ENCODE measurements around the gene PORCN. TPM values are rescaled to one million over a fixed set of nuclear protein-coding genes. Genes with fewer than 3 reads are reported as not detected.

Gene PORCN
- 1 to 10 TPM; 6.9 to 9.0 TPM for total RNA-seq

DNA sequence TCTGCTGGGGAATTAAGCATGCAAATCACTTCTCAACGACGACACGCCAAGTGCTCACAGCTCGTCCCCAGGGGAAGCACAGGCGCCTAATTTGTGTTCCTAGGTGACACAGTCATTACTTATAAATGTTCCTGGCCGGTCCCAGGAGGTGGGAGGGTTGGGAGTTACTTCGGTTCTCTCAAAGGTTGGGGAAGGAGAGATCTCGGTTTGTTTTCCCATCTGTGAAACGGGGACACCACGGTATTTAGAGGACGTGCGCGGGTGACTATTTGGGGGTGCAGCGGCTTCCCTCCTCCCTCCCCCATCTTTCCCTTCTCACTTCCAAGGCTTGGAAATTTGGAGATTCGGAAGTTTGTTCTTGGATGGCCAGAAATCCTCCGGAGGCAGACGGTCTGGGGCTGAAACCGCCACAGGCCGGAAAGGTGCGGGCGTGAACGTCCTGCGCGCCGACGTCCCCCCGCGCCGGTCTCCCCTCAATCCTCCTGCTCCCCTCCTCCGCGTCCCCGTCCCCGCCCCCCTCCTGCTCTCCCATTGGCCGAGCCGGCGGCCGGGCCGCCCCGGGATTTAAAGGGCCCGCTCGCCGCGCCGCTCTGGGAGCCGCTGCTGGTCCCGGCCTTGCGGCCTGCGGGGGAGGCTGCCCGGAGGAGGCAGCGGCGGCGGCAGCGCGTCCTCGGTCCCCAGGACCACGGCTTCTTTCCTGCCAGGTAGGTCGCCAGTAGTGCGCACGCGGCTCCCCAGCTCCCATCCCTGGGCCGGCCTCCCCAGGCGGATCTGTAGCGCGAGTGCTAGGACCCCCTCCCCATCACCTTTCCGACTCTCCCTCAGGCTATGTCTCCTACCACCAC lies at the start of gene PORCN:
Gene PORCN, plus strand, starts transcription at position 593 of the 845 bp plus-strand sequence. CDS start 829 bp downstream, outside the sequence.
- DNase-seq (peak; percentile 87), ATAC-seq (peak; percentile 92)
- Mint-ChIP-seq H3K9me3 (ENCODE audit: low read depth) (no peaks in the 10 kb centered on the region), H3K4me1 (peaks cover 13% of the 10 kb centered on the region), H3K27me3 (no peaks in the 10 kb centered on the region), H3K27ac (peak within 1 kb of the TSS; percentile 83), H3K4me3 (peak within 1 kb of the TSS; percentile 85), H3K36me3 (ENCODE audit: low read depth) (no peaks in the 10 kb centered on the region)
- CTCF ChIA-PET = no interaction called here
- POLR2A ChIA-PET = no interaction called here
- intact Hi-C loops (cut with DNase I, micrococcal nuclease) = loop anchor here (1.0 to 5.0 kb wide), 7 partner anchors 13 to 426 kb away; partner anchors contain the start of genes EBP (in 2 of the 2), FTSJ1 (in 2 of the 2), RBM3 (in 1 of the 2) and TBC1D25 (in 1 of the 2)

DNA sequence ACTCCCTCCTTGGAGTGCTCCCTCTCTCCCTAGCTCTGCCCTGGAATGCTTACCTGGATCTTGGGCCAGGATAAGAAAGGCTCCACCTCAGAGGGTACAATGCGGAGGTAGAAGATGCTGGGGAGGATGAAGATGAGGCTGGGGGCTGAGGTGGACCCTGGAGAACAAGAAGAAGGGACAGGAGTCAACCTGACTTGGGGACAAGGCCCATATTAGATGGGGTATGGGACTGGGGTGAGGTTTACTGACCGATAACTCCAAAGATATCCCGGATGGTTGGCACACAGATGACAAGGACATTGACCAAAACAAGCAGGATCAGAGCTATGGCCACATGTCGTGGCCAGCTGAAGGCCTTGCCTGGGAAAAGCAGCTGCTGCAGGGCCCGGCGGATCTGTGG lies 49.3 kb upstream of the PORCN start:
- H3K4me3 Mint-ChIP-seq = no peak overlapping the region
- no peak overlapping the region for H3K27ac Mint-ChIP-seq
- H3K4me1 Mint-ChIP-seq = peaks cover 21% of the 10 kb centered on the region
- no peaks in the 10 kb centered on the region for H3K27me3 Mint-ChIP-seq
- no peak for ATAC-seq
- H3K9me3 Mint-ChIP-seq (ENCODE audit: low read depth) = no peaks in the 10 kb centered on the region
- DNase-seq = no peak
- POLR2A ChIA-PET = no interaction called here
- intact Hi-C loops (cut with DNase I, micrococcal nuclease) = no loop called here
- CTCF ChIA-PET = no interaction called here
- H3K36me3 Mint-ChIP-seq (ENCODE audit: low read depth) = peaks cover 41% of the 10 kb centered on the region

DNA sequence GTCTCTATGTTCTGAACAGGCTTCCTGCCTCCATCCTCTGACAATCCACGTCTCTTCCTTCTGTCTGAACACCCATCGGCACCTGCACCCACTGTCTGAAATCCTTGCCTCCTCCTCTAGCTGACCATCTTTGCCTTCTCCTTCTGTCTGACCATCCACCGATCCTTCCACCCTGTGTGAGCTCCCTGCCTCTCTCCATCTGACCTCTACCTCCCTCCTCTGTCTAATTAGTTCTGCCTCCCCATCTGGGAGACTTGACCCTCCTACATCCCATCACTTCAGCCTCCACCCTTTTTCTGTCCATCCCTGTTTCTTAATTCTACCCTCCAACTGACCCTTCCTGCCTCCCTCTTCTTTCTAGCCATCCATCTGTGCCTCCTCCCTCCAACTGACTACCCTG lies 48.8 kb upstream of the PORCN start:
- H3K36me3 Mint-ChIP-seq (ENCODE audit: low read depth) = peaks cover 42% of the 10 kb centered on the region
- no peak overlapping the region for H3K27ac Mint-ChIP-seq
- intact Hi-C loops (cut with DNase I, micrococcal nuclease) = no loop called here
- ChIA-PET POLR2A (no interaction called here), CTCF (no interaction called here)
- H3K9me3 Mint-ChIP-seq (ENCODE audit: low read depth) = no peaks in the 10 kb centered on the region
- no peak overlapping the region for H3K4me3 Mint-ChIP-seq
- H3K4me1 Mint-ChIP-seq = peaks cover 25% of the 10 kb centered on the region
- no peak for ATAC-seq
- no peak for DNase-seq
- no peaks in the 10 kb centered on the region for H3K27me3 Mint-ChIP-seq

DNA sequence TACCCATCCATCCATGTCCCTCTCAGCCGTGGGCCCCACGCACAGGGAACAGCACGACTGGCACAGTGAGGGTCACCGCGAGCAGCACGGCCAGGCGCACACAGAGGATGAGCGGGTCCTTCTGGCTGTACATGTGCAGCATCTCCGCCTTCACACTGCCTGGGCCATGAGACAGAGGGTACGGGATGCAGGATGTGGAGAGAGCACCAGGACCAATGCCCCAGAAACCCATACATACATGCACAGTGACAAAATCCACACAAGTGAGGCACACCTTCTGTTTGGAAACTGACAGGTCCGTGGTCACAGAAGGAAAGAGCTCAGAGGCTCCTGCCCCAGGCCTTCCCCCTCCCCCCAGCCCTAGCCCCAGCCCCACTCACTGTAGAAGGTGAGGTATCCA lies 48.2 kb upstream of the PORCN start:
- Mint-ChIP-seq H3K9me3 (ENCODE audit: low read depth) (no peaks in the 10 kb centered on the region), H3K36me3 (ENCODE audit: low read depth) (peaks cover 48% of the 10 kb centered on the region), H3K4me1 (peaks cover 31% of the 10 kb centered on the region), H3K27me3 (no peaks in the 10 kb centered on the region), H3K27ac (no peak overlapping the region), H3K4me3 (no peak overlapping the region)
- POLR2A ChIA-PET = no interaction called here
- ATAC-seq (no peak), DNase-seq (no peak)
- intact Hi-C loops (cut with DNase I, micrococcal nuclease) = no loop called here
- CTCF ChIA-PET = no interaction called here

DNA sequence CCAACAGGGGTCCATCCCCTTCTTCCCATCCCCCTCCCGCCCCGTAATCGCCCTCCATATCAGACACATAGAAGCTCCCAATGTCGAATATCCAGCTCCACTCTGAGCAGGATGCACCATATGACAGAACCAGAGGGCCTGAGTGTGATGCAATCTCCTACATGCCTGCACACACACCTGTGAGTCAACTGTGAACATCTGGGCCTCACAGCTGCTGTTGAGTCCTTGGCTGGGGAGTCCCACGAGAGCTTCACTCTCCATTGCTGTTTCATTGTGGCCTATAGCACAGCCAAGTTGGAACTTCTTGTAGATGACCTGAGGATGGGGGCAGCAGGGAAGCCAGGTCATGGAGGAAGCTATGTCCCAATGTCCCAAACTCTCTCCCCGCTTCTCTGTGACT lies 47.0 kb upstream of the PORCN start:
- Mint-ChIP-seq H3K4me3 (no peak overlapping the region), H3K4me1 (peaks cover 37% of the 10 kb centered on the region), H3K27ac (peak overlapping the region; percentile 69), H3K27me3 (no peaks in the 10 kb centered on the region), H3K9me3 (ENCODE audit: low read depth) (no peaks in the 10 kb centered on the region), H3K36me3 (ENCODE audit: low read depth) (peaks cover 54% of the 10 kb centered on the region)
- CTCF ChIA-PET = no interaction called here
- POLR2A ChIA-PET = no interaction called here
- intact Hi-C loops (cut with DNase I, micrococcal nuclease) = no loop called here
- DNase-seq = peak; percentile 60
- ATAC-seq = peak; percentile 81

DNA sequence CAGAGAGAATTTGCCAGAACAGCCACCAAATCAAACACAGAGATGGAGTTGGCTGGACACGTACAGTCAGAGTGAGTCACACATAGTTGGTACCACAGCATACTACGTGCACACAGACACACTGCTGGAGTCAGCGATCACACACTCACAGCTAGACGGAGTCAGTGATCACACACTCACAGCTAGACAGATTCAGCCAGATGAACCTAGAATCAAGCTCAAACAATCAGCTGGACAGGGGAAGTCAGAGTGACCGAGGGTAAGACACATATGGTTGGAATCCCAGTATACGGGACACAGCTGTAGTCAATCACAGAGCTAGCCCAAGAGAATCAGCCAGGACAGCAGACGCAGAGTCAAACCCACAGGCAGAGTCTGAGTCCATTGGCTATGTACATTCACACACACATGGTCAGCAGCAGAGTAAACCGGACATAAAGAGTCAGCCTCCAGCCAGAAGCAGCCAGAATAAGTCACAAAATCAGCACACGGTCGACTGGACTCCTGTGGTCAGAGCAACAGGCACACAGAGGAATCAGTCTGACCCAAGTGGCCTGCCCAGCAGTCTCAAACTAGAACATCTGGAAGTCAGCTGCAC lies 43.4 kb upstream of the PORCN start:
- Mint-ChIP-seq H3K4me1 (peaks cover 50% of the 10 kb centered on the region), H3K36me3 (ENCODE audit: low read depth) (peaks cover 51% of the 10 kb centered on the region), H3K27ac (peak overlapping the region; percentile 78), H3K9me3 (ENCODE audit: low read depth) (no peaks in the 10 kb centered on the region), H3K27me3 (no peaks in the 10 kb centered on the region), H3K4me3 (peak overlapping the region; percentile 19)
- DNase-seq (no peak), ATAC-seq (no peak)
- intact Hi-C loops (cut with DNase I, micrococcal nuclease) = loop anchor here in 1 of 2 experiments (5.0 kb wide), 2 partner anchors 42 to 383 kb away; partner anchors contain the start of gene PORCN
- ChIA-PET POLR2A (no interaction called here), CTCF (no interaction called here)

DNA sequence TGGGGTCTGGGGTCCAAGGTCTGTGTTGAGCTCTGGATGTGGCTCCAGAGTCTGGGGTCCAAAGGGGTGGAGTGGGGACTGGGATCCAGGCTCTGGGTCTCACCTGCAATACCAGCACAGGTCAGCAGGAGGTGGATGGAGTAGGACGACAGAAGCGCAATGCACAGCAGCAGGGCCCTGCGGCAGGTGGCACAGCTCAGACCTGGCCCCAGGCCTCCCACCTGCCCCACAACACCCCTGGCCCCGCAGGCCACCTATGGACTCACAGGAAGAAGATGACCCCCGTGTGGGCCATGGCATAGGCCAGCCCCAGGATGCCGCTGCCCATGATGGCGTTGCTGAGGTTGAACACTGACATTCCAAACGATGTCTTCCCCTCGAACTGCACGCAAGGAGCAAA lies 42.1 kb upstream of the PORCN start:
- CTCF ChIA-PET = no interaction called here
- H3K27me3 Mint-ChIP-seq = no peaks in the 10 kb centered on the region
- peak; percentile 35 for ATAC-seq
- intact Hi-C loops (cut with DNase I, micrococcal nuclease) = loop anchor here in 1 of 2 experiments (5.0 kb wide), 2 partner anchors 41 to 384 kb away; partner anchors contain the start of gene PORCN
- peak overlapping the region; percentile 89 for H3K4me3 Mint-ChIP-seq
- no peaks in the 10 kb centered on the region for H3K9me3 Mint-ChIP-seq (ENCODE audit: low read depth)
- POLR2A ChIA-PET = no interaction called here
- H3K4me1 Mint-ChIP-seq = peaks cover 46% of the 10 kb centered on the region
- no peak overlapping the region for H3K27ac Mint-ChIP-seq
- peaks cover 42% of the 10 kb centered on the region for H3K36me3 Mint-ChIP-seq (ENCODE audit: low read depth)
- DNase-seq = peak; percentile 61

DNA sequence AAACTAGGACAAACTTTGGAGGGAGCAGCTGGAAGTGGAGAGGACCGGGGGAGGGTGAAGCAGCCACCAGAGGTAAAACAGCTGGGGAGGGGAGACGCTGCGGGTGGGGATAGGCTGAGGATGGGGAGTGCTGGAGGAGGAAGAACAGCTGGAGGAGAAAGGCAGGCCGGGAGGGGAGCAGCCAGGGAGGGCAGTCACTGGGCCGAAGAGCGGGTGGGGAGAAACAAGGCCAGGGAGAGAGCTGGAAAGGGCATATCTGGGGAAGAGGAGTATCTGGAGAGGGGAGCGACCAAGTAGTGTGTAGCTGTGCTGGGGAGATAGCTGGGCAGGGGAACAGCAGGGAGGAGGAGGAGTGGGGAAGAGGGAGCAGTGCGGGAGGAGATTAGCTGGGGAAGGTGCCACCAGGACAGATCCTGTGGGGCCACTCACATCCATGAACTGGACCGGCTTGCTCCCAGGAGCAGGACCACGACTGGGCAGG lies 41.5 kb upstream of the PORCN start:
- Mint-ChIP-seq H3K27ac (peak overlapping the region; percentile 51), H3K9me3 (ENCODE audit: low read depth) (no peaks in the 10 kb centered on the region), H3K4me3 (peak overlapping the region; percentile 89), H3K4me1 (peaks cover 42% of the 10 kb centered on the region), H3K36me3 (ENCODE audit: low read depth) (peaks cover 38% of the 10 kb centered on the region), H3K27me3 (no peaks in the 10 kb centered on the region)
- ATAC-seq = no peak
- intact Hi-C loops (cut with DNase I, micrococcal nuclease) = loop anchor here in 1 of 2 experiments (5.0 kb wide), 2 partner anchors 40 to 385 kb away; partner anchors contain the start of gene PORCN
- ChIA-PET POLR2A (no interaction called here), CTCF (interaction anchor here (0.7 to 1.2 kb wide), 2 partner anchors 27 to 72 kb away, joined by 3 to 5 read pairs; partner anchors contain the start of gene TBC1D25)
- DNase-seq = no peak

DNA sequence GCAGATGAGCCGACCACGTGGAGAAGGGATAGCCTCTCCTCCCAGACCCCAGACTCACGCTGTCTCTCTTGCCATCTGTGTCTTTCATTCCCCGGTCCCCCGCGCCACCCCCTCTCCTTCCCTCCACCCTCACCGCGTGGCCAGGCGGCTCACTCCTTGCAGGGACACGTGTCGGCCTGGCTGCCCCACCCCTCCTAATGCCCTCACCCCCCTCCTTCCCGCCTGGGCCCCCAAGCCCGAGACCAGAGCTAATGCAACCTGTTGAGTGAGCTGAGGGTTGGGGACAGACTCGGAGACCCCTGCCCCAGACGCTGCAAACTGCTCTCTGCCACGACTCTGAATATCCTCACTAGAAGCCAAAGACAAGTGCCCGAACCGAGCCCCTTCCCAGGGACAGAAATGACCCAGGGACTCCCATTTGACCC lies 40.5 kb upstream of the PORCN start:
- Mint-ChIP-seq H3K36me3 (ENCODE audit: low read depth) (peaks cover 31% of the 10 kb centered on the region), H3K4me1 (peaks cover 36% of the 10 kb centered on the region), H3K9me3 (ENCODE audit: low read depth) (no peaks in the 10 kb centered on the region), H3K27ac (peak overlapping the region; percentile 95), H3K4me3 (peak overlapping the region; percentile 89), H3K27me3 (no peaks in the 10 kb centered on the region)
- DNase-seq = peak; percentile 67
- peak; percentile 64 for ATAC-seq
- intact Hi-C loops (cut with DNase I, micrococcal nuclease) = loop anchor here (2.0 to 5.0 kb wide), 4 partner anchors 39 to 386 kb away; partner anchors contain the start of genes EBP (in 1 of the 2) and PORCN (in 1 of the 2)
- POLR2A ChIA-PET = no interaction called here
- CTCF ChIA-PET = interaction anchor here (1.2 kb wide), 1 partner anchor 72 kb away, joined by 5 read pairs; the partner anchor contains the start of gene TBC1D25

DNA sequence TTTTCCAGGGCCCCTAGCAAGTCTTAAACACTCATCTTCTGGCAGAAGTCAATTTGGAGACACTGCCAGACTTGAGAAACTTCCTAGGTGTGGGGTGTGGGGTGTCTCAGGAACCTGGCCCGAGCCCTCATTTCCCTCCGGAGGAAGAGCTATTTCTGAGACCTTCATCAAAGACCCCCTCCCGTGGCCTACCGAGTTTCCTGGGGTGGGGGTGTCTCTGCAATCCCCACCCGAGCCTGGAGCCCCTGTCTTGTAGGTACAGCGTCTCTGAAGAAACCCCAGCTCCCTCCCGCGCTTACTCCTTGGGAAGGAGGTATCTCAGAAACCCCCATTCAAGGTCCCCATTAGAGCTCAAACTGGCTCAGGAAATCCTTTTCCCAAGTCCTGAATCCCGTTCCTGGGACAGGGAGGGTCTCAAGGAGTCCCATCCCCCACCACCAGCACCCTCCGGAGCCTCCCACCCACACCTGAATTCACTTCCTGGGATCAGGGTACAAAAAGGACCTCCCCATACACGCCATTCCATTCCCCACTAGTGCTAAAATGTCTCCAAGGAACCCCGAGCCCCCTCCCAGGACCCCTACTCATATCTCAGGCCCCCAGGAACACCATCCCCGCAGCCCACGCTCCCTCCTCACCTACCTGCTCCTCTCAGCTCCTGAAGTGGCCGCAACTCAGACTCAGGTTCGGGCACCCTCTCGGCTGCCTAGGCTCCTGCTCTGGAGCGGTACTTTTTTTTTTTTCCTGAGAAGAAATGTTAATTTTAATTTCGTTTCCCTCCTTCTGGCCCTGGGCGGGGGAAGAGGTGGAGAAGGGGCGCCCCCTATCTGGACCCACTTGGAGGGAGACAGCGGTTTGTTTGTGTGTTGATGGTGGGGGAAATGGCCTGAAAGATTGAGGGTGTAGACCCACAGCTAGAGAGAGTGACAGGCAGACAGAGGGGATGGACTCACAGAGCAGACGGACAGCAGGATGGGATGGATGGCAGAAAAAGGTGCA lies 39.8 kb upstream of the PORCN start:
- Mint-ChIP-seq H3K27ac (peak overlapping the region; percentile 95), H3K36me3 (ENCODE audit: low read depth) (peaks cover 28% of the 10 kb centered on the region), H3K4me3 (peak overlapping the region; percentile 89), H3K9me3 (ENCODE audit: low read depth) (no peaks in the 10 kb centered on the region), H3K27me3 (no peaks in the 10 kb centered on the region), H3K4me1 (peaks cover 35% of the 10 kb centered on the region)
- DNase-seq (peak; percentile 61), ATAC-seq (peak; percentile 47)
- intact Hi-C loops (cut with DNase I, micrococcal nuclease) = loop anchor here (2.0 to 5.0 kb wide), 4 partner anchors 38 to 387 kb away; partner anchors contain the start of genes EBP (in 1 of the 2) and PORCN (in 1 of the 2)
- POLR2A ChIA-PET = interaction anchor here (0.9 kb wide), 1 partner anchor 71 kb away, joined by 3 read pairs; the partner anchor contains the start of gene TBC1D25
- CTCF ChIA-PET = interaction anchor here (0.6 to 1.0 kb wide), 3 partner anchors 13 to 426 kb away, joined by 3 read pairs; no protein-coding TSS in a partner anchor

Data from activated CD4-positive, alpha-beta T cell treated with anti-CD3 and anti-CD28 coated beads for 36 hours (primary cell).